Activated naive CD8-positive, alpha-beta T cell (primary cell): Measurements from ENCODE around the gene CACNG6.

ENCODE experiments used
- H3K27ac Mint-ChIP-seq: one replicate; pipeline ENCODE4 v1.8.0; 2021; ENCODE audit warnings: mixed read lengths
- H3K27me3 Mint-ChIP-seq: one replicate; pipeline ENCODE4 v1.8.0; 2021; ENCODE audit warnings: mixed read lengths
- H3K36me3 Mint-ChIP-seq: one replicate; pipeline ENCODE4 v1.8.0; 2021; ENCODE audit warnings: mixed read lengths
- H3K4me1 Mint-ChIP-seq: one replicate; pipeline ENCODE4 v1.8.0; 2021; ENCODE audit warnings: low read depth, mixed read lengths
- H3K4me3 Mint-ChIP-seq: one replicate; pipeline ENCODE4 v1.8.0; 2021; ENCODE audit warnings: mild to moderate bottlenecking, mixed read lengths
- H3K9me3 Mint-ChIP-seq: one replicate; pipeline ENCODE4 v1.8.0; 2021; ENCODE audit warnings: low read depth, mixed read lengths

The CACNG6 gene

DNA sequence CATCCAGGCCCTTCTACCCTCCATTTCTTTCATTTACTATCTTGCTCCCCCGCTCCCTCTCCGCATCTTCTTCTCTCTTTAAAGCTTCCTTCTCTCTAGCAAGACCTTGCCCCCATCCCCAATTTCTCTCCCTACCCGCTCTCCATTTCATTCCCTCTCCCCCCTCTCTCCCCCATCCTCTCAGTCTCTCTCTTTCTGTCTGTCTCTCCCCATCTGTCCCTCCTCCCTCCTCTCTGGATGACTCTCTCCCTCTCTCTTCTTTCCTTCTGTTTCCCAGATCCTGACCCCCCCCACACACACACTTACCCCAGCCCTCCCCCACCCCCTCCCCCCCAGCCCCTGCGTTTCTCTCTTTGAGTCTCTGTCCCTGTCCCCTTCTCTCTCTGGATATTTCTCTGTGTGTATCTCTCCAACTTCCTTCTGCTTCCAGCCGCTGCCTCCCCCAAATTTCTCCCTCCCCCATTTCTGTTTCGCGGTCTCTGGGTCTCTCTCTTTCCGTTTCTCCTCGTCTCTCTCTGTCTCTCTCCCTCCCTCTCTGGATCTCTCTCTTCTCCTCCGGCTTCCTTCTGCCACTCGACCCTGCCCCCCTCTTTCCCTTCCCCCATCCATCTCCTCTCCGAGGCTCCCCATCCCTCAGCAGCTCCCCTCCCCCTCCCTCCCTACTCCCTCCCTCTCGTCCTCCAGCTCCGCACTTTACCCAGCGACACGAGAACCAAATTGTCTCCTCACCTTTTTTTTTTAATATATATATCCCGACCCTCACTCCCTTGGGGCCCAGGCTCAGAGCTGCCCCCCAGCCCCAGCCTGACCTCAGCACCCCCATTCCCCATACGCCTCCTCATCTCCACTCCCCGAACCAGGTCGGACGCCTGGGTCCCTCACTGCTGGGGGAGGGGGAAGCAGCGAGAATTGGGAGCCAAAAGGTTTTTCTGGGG, 32.3 kb upstream of the CACNG6 start:
- Mint-ChIP-seq H3K4me1 (peaks cover 16% of the 10 kb centered on the region), H3K36me3 (no peaks in the 10 kb centered on the region), H3K4me3 (no peak overlapping the region), H3K27ac (no peak overlapping the region), H3K27me3 (peaks cover 42% of the 10 kb centered on the region), H3K9me3 (no peaks in the 10 kb centered on the region)

DNA sequence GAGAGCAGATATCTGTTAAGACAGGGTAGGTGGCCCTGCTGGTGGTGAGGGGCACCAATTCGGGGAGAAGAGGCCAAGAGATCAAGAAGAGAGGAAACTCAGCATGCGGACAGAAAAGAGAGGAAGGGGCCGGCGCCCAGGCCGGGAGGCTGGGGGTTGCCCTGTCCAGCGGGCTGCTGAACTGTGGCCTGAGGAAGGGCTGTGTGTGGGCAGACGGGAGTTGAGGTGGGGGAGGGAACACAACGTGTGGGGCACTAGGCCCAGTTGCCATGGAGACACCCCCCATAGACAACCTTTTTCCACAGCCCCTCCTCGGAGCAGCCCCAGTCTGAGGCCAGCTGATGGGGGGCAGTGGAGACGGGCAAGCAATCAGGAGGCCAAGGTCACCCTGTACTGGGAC, 31.2 kb upstream of the CACNG6 start:
- Mint-ChIP-seq H3K27ac (no peak overlapping the region), H3K9me3 (no peaks in the 10 kb centered on the region), H3K4me3 (no peak overlapping the region), H3K27me3 (peaks cover 48% of the 10 kb centered on the region), H3K4me1 (peaks cover 18% of the 10 kb centered on the region), H3K36me3 (no peaks in the 10 kb centered on the region)

DNA sequence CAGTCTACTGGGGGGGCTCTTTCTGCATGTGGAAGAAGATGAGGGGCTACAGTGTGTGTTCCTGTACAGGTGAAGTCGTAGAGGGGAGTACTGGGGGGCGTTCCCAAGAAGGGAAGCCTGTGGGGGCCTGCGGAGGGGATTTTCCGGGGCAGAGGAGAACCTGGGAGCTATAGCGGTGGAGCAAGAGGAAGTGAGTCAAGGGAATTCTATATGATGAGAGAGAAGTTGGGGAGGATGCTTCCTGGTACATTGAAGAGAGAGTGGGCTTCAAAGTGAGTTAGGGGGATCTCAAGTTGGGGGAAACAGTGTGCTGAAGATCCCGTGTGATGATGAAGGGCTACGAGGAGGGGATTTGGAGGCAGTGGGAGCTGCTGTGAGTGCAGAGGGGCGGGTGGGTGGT, 30.6 kb upstream of the CACNG6 start:
- no peaks in the 10 kb centered on the region for H3K36me3 Mint-ChIP-seq
- H3K4me3 Mint-ChIP-seq, result no peak overlapping the region
- H3K27ac Mint-ChIP-seq, result no peak overlapping the region
- peaks cover 21% of the 10 kb centered on the region for H3K4me1 Mint-ChIP-seq
- H3K9me3 Mint-ChIP-seq, result no peaks in the 10 kb centered on the region
- peaks cover 51% of the 10 kb centered on the region for H3K27me3 Mint-ChIP-seq

DNA sequence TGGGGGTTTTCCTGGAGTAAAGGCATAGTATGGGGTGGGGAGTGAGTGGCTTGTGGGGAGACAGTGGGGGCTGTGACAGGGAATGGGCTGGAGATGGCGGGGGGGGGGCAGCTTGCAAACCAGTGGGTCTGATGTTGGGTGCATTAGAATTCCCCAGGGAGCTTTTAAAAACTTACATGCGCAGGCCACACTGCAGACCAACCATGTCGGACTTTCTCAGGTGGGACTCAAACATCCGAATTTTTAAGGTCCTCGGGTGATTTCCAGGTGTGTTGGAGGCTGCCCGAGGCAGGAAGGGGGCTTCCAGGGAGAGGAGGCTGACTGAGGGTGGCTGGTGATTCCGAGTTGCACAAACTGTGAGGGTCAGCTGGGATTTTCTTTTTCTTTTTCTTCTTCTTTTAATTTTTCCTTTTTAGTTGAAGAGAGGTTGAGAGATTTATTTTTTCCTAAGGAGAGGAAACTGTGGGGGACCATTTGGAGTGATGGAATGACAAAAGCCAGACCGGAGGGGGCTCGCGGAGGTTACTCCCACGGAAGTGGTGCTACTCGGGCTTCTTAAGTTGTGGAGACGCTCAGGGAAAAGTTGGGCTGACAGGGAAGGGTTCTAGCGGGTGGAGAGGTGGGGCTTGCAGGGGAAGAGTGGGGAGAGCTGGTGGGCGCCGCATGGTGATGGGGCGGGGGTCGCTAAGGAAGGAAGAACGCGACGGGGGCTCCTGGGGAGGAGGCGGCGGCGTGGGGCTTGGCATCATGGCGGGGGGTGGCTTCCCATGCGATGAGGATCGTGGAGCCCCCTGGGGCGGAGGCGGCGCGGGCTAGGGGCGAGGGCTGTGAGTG, 29.7 kb upstream of the CACNG6 start:
- Mint-ChIP-seq H3K27me3 (peaks cover 53% of the 10 kb centered on the region), H3K9me3 (no peaks in the 10 kb centered on the region), H3K4me1 (peaks cover 21% of the 10 kb centered on the region), H3K4me3 (no peak overlapping the region), H3K36me3 (no peaks in the 10 kb centered on the region), H3K27ac (no peak overlapping the region)

DNA sequence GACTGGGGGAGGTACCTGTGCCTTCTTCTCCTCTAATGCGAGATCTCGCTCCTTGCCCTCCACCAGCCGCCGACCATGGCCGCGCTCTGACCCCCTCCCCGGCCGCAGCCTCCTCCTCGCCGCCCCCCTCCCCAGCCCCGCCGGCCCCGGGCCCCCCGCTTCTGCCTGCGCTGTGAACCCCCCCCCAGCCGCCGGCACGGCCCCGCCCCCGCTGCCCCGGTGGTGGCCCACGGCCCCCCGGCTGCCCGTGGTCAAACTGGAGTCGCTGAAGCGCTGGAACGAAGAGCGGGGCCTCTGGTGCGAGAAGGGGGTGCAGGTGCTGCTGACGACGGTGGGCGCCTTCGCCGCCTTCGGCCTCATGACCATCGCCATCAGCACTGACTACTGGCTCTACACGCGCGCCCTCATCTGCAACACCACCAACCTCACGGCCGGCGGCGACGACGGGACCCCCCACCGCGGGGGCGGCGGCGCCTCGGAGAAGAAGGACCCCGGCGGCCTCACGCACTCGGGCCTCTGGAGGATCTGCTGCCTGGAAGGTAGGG, 28.5 kb upstream of the CACNG6 start, which contains the start of gene CACNG8:
Gene CACNG8 (plus strand): TSS at position 51 of the 545 bp plus-strand sequence.
- Mint-ChIP-seq H3K27ac (no peak within 1 kb of the TSS), H3K36me3 (no peaks in the 10 kb centered on the region), H3K4me3 (no peak within 1 kb of the TSS), H3K27me3 (peaks cover 47% of the 10 kb centered on the region), H3K4me1 (peaks cover 19% of the 10 kb centered on the region), H3K9me3 (no peaks in the 10 kb centered on the region)

DNA sequence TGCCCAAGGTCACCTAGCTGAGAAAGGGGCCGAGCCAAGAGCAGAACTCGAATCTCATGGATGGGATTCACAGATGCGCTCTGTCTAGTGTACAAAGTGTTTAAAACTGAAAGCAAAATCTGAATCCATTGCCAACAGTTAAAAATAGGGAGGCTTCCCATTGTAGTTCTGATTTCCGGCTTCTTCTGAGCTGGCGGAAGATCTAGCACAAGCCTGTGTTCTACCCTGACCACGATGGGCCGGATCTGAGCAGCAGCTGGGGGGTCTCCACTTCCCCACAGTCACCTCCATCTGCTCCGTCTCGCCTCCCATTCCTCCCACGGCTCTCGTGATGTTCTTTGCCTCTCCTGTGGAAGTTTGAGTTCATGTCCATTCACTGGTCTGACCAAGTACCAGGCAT, 26.3 kb upstream of the CACNG6 start:
- no peaks in the 10 kb centered on the region for H3K36me3 Mint-ChIP-seq
- peaks cover 14% of the 10 kb centered on the region for H3K4me1 Mint-ChIP-seq
- no peaks in the 10 kb centered on the region for H3K9me3 Mint-ChIP-seq
- H3K4me3 Mint-ChIP-seq, result no peak overlapping the region
- H3K27ac Mint-ChIP-seq, result no peak overlapping the region
- H3K27me3 Mint-ChIP-seq, result peaks cover 43% of the 10 kb centered on the region

DNA sequence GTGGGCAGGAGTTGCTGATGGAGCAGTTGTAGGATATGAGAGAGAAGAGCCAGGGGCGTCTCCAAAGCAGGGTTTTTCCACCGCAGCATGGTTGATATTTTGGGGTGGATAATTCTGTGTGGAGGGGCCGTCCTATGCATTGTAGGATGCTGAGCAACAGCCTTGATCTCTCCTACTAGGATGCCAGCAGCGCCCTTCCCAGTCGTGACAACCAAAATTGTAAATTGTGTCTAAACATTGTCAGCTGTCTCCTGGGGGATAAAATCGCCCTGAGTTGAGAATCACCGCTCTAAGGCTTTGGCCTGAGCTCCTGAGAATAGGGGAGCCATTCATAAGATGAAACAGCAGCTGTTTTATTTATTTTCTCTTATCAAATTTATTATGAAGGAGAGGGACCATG, 24.5 kb upstream of the CACNG6 start:
- Mint-ChIP-seq H3K27ac (no peak overlapping the region), H3K27me3 (peaks cover 31% of the 10 kb centered on the region), H3K4me1 (peaks cover 6% of the 10 kb centered on the region), H3K4me3 (no peak overlapping the region), H3K36me3 (no peaks in the 10 kb centered on the region), H3K9me3 (no peaks in the 10 kb centered on the region)

DNA sequence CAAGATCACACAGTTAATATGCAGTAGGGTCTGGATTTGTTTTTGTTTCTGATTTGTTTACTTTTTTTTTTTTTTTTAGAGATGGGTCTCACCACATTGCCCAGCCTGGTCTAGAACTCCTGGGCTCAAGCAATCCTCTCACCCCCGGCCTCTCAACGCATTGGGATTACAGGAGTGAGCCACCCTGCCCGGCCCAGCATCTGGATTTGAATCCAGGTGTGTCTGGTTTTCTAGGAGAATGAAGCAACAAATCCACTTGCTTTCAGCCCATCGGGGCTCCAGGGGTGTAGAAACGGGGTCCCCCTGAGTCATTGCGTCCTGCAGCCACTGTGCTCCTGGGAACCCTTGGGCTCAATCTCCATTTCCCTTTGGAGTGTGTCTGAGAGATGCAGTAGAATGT, 22.1 kb upstream of the CACNG6 start:
- peaks cover 27% of the 10 kb centered on the region for H3K27me3 Mint-ChIP-seq

DNA sequence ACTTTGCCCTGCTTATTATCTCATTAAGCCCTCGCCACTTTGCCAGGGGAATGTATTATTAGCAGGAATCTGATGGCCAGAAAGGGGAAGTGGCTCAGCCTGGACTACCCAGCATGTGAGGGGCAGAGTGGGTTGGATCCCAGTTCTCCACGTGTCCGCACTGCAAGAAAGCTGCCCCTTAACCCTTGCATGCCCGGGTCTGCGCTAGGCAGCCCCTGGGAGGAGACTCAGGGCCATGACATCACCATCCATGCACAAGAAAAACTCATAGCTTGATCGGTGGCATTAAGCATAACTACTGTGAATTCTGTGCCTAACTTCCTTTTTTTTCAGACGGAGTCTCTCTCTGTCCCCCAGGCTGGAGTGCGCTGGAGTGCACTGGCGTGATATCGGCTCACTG, 19.8 kb upstream of the CACNG6 start:
- Mint-ChIP-seq H3K36me3 (peaks cover 2% of the 10 kb centered on the region), H3K4me1 (no peaks in the 10 kb centered on the region), H3K9me3 (no peaks in the 10 kb centered on the region), H3K4me3 (no peak overlapping the region), H3K27me3 (peaks cover 16% of the 10 kb centered on the region), H3K27ac (no peak overlapping the region)

More for the DNA sequence above, 22.1 kb upstream of the CACNG6 start:
- Mint-ChIP-seq H3K27ac (no peak overlapping the region), H3K4me1 (peaks cover 3% of the 10 kb centered on the region), H3K9me3 (no peaks in the 10 kb centered on the region), H3K4me3 (no peak overlapping the region), H3K36me3 (no peaks in the 10 kb centered on the region)

DNA sequence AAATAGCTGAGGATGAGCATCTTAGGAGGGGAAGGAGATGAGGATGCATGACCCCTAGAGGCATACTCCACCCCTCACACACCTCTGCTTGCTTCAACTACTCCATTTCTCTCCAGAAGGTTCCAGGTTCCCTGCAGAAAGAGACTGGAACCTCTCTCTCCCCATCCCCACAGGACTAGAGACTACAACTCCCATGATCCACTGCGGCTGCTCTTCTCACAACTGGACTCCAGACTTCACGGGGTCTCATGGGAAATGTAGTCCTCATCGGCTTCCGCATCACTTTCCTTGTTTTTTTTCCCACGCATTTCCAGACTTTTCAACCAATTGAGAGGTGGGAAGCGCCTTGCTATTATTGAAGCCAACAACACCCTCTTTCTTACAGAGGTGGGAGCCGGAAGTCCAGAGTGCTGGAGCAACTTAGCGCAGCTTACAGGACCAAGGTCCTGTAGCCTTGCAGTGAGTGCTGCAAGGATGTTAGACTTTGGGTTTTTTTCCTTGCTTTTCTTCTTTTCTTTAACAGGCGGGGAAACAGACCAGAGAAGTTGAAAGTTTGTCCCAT, 13.9 kb upstream of the CACNG6 start:
- H3K27ac Mint-ChIP-seq, result no peak overlapping the region
- H3K27me3 Mint-ChIP-seq, result peaks cover 33% of the 10 kb centered on the region
- H3K4me1 Mint-ChIP-seq, result peaks cover 26% of the 10 kb centered on the region
- peaks cover 4% of the 10 kb centered on the region for H3K36me3 Mint-ChIP-seq
- no peaks in the 10 kb centered on the region for H3K9me3 Mint-ChIP-seq
- peak overlapping the region; percentile 77 for H3K4me3 Mint-ChIP-seq

DNA sequence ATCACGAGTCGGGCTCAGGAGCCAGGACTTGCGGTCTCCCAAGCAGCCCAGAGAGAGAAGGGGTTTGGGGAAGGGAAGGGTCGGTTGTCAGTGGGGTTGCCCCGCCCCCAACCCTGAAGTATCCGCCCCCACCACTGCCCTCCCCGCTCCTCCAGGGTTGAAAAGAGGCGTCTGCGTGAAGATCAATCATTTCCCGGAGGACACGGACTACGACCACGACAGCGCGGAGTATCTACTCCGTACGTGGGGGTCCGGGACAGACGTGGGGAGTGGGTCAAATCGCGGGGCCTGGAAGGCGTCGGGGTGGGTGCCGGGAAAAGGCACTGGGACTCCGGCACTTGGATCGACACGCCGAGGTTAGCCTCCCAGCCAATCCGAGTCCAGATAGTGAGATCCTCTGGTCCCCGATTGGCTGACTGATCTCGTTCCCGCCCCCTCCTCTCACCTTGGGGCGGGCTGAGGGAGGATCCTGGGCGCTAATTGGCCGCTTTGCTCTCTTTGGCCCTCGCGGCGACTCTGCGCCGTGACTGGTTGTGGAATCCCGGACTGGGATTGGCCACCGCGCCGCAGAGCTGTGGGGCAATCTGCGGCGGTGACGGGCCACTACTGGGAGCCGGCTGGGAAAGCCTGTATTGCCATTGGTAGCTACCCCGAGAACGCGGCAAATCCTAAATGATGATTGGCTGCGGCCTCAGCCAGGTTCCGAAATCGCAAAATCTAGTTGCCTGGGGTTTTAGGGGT, 13.3 kb upstream of the CACNG6 start:
- H3K27me3 Mint-ChIP-seq, result peaks cover 33% of the 10 kb centered on the region
- peaks cover 26% of the 10 kb centered on the region for H3K4me1 Mint-ChIP-seq
- H3K4me3 Mint-ChIP-seq, result peak overlapping the region; percentile 77
- H3K27ac Mint-ChIP-seq, result no peak overlapping the region
- H3K36me3 Mint-ChIP-seq, result peaks cover 4% of the 10 kb centered on the region
- H3K9me3 Mint-ChIP-seq, result no peaks in the 10 kb centered on the region

DNA sequence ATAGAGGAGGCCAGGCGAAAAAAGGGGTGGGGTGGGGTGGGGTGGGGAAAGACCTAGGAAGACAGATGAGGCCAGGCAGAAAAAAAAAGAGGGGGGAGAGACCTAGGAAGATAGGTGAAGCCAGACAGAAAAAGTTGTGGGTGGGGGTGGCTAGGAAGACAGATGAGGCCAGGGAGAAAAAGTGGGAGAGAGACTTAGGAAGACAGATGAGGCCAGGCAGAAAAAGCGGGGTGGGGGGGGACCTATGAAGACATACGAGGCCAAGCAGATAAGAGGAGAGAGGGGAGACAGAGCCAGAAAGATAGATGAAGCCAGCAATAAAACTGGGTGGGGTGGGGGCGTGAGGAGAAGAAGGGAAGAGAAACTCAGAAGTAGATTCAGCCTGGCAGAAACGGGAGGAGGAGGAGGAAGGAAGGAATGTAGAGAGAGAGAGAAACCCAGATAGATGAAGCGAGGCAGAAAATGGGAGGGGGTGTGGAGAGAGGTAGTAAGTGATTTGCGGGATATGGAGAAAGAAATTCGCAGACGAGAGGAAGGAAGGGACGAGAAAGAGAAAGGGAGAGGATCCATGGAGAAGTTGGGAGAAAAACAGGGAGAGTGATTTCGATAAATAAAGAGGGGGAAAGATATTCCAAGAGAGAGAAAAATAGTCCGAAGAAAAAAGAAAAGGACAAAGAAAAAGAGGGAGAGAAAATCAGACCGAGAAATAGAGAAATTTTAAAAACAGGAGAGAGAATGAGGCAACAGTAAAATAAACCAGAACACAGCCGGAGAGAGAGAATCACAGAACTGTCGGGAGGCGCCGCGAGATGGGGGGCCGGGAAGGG, 12.2 kb upstream of the CACNG6 start:
- H3K27ac Mint-ChIP-seq, result no peak overlapping the region
- peaks cover 26% of the 10 kb centered on the region for H3K4me1 Mint-ChIP-seq
- no peaks in the 10 kb centered on the region for H3K9me3 Mint-ChIP-seq
- H3K4me3 Mint-ChIP-seq, result peak overlapping the region; percentile 76
- peaks cover 4% of the 10 kb centered on the region for H3K36me3 Mint-ChIP-seq
- peaks cover 29% of the 10 kb centered on the region for H3K27me3 Mint-ChIP-seq

DNA sequence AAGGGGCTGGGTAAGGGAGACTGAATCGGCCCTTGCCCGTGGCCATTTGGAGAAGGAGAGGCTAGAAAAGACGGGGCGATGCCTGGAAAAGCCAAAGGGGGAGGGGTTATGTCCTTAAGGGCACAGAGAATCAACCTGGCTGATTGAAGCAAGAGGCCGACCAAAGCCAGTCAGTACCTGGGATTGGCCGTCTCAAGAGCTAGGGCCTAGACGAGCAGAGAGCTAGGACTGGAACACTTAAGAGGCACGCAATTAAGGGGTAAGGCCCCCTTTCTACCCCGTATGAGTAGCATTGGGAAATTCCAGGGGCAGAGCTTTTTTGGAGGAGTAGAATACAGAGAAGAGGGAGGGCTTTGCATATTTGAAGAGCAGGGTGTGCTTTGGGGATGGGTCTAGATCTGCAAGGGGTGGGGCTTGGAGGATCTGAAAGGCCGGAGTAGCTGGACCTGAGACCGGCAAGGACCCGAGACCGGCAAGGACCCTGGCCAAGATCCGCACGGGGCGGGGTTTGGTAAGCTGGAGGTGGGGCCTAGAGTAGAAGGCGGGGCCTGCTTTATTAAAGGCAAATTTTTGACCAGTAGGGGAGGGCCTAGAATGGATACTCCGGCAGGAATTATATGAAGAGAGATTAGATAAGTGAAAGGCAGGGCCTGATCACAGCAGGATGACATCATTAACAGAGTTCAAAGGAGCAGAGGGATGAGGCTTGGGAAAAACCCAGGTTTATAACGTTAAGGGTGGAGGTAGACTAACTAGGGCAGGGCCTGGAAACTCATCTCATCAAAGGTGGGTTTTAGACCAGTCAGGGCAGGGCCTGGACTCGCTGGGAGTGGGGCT, 10.7 kb upstream of the CACNG6 start:
- H3K27ac Mint-ChIP-seq, result no peak overlapping the region
- peaks cover 2% of the 10 kb centered on the region for H3K36me3 Mint-ChIP-seq
- no peaks in the 10 kb centered on the region for H3K9me3 Mint-ChIP-seq
- H3K4me3 Mint-ChIP-seq, result peak overlapping the region; percentile 76
- peaks cover 25% of the 10 kb centered on the region for H3K27me3 Mint-ChIP-seq
- peaks cover 26% of the 10 kb centered on the region for H3K4me1 Mint-ChIP-seq
